ENCODE measurements around the gene SRD5A1. TPM values are rescaled to one million over a fixed set of nuclear protein-coding genes. Genes with fewer than 3 reads are reported as not detected.

The SRD5A1 gene
- total RNA-seq, 5 donors from 2014 or later (not counting 1 experiment from before 2014, with no cell fraction given) = 2.3 to 13.6 (median 9.6) TPM

GRCh38 chr5:6712142-6712576 lies 78.9 kb downstream of the SRD5A1 start:
- Histone ChIP-seq H3K9me3 (no peaks in the 10 kb centered on the region), H3K27me3 (replicated peaks in 1 of 2; ENCODE audit: control insufficient read depth in 2 of 2, extremely low read depth in 1 of 2, insufficient read depth in 2 of 2, low read length in 1 of 2) (peaks cover 0 to 2% of the 10 kb centered on the region in 2 experiments), H3K4me1 (ENCODE audit: control insufficient read depth in 1 of 2, extremely low read depth in 1 of 2, insufficient read depth in 2 of 2, low read length in 2 of 2) (peaks cover 18 to 27% of the 10 kb centered on the region in 2 experiments), H3K36me3 (ENCODE audit: control insufficient read depth in 2 of 2, extremely low read depth in 1 of 2, insufficient read depth in 1 of 2, low read length in 1 of 2) (no peaks in the 10 kb centered on the region), H3K4me3 (ENCODE audit: control insufficient read depth in 1 of 2, extremely low read depth in 1 of 2, low read length in 1 of 2) (peak overlapping the region; percentile 60 to 82), H3K27ac (ENCODE audit: low read length) (peak overlapping the region; percentile 50)
- H3K27ac Mint-ChIP-seq = peak overlapping the region; percentile 79 to 86
- peak overlapping the region; percentile 84 to 86 (median 86) for H3K4me3 Mint-ChIP-seq
- peaks cover 22 to 30% (median 26%) of the 10 kb centered on the region in 3 donors for H3K4me1 Mint-ChIP-seq
- under 1% methylated on average over 36 of the region's 36 CpGs for WGBS (ENCODE audit: insufficient coverage)
- H3K36me3 Mint-ChIP-seq = no peaks in the 10 kb centered on the region
- ATAC-seq (replicated peaks in 1 of 4) (peak in 3 of 4 experiments; percentile 4 to 8 (median 8)), DNase-seq (peak in 20 of 35 experiments; percentile 19 to 58 (median 29))
- H3K27me3 Mint-ChIP-seq = no peaks in the 10 kb centered on the region
- ChIA-PET CTCF (no interaction called here), POLR2A (interaction anchor here in 1 of 2 donors (0.7 kb wide), 1 partner anchor 14 kb away, joined by 3 read pairs; no protein-coding TSS in a partner anchor)
- no peaks in the 10 kb centered on the region for H3K9me3 Mint-ChIP-seq

GRCh38 chr5:6712577-6713273 lies 79.5 kb downstream of the SRD5A1 start:
- peak; percentile 74 to 78 (median 76) for ATAC-seq (replicated peaks in 1 of 4)
- H3K4me3 Mint-ChIP-seq = peak overlapping the region; percentile 84 to 86 (median 86)
- no peaks in the 10 kb centered on the region for H3K9me3 Mint-ChIP-seq
- H3K27me3 ChIP-seq (replicated peaks in 1 of 2; ENCODE audit: control insufficient read depth in 2 of 2, extremely low read depth in 1 of 2, insufficient read depth in 2 of 2, low read length in 1 of 2) = peaks cover 0 to 2% of the 10 kb centered on the region in 2 experiments
- peak in 25 of 35 experiments; percentile 93 to 98 (median 96) for DNase-seq
- H3K27me3 Mint-ChIP-seq = no peaks in the 10 kb centered on the region
- H3K4me3 ChIP-seq (ENCODE audit: control insufficient read depth in 1 of 2, extremely low read depth in 1 of 2, low read length in 1 of 2) = peak overlapping the region; percentile 60 to 82
- no peaks in the 10 kb centered on the region for H3K36me3 Mint-ChIP-seq
- peaks cover 18 to 33% of the 10 kb centered on the region in 2 experiments for H3K4me1 ChIP-seq (ENCODE audit: control insufficient read depth in 1 of 2, extremely low read depth in 1 of 2, insufficient read depth in 2 of 2, low read length in 2 of 2)
- H3K27ac Mint-ChIP-seq = peak overlapping the region; percentile 82 to 86
- no peaks in the 10 kb centered on the region for H3K9me3 ChIP-seq
- H3K4me1 Mint-ChIP-seq = peaks cover 28 to 36% (median 31%) of the 10 kb centered on the region in 3 donors
- WGBS (ENCODE audit: insufficient coverage) = under 1% methylated on average over 75 of the region's 85 CpGs
- ChIA-PET POLR2A (interaction anchor here in 1 of 2 donors (1.0 kb wide), 1 partner anchor 1291 kb away, joined by 3 read pairs; the partner anchor contains the start of gene ICE1), CTCF (interaction anchor here in 1 of 2 donors (0.6 to 1.0 kb wide), 2 partner anchors 25 to 80 kb away, joined by 3 read pairs; partner anchors contain the start of genes NSUN2 and SRD5A1)
- peak overlapping the region; percentile 50 for H3K27ac ChIP-seq (ENCODE audit: low read length)
- no peaks in the 10 kb centered on the region for H3K36me3 ChIP-seq (ENCODE audit: control insufficient read depth in 2 of 2, extremely low read depth in 1 of 2, insufficient read depth in 1 of 2, low read length in 1 of 2)

- H3K36me3 Mint-ChIP-seq = peaks cover 5% of the 10 kb centered on the region
- Histone ChIP-seq H3K36me3 (ENCODE audit: control insufficient read depth in 2 of 2, extremely low read depth in 1 of 2, insufficient read depth in 1 of 2, low read length in 1 of 2) (no peaks in the 10 kb centered on the region), H3K4me3 (ENCODE audit: control insufficient read depth in 1 of 2, extremely low read depth in 1 of 2, low read length in 1 of 2) (peak within 1 kb of the TSS; percentile 60 to 82), H3K27ac (ENCODE audit: low read length) (peak within 1 kb of the TSS; percentile 50), H3K9me3 (no peaks in the 10 kb centered on the region), H3K27me3 (replicated peaks in 1 of 2; ENCODE audit: control insufficient read depth in 2 of 2, extremely low read depth in 1 of 2, insufficient read depth in 2 of 2, low read length in 1 of 2) (peaks cover 0 to 2% of the 10 kb centered on the region in 2 experiments), H3K4me1 (ENCODE audit: control insufficient read depth in 1 of 2, extremely low read depth in 1 of 2, insufficient read depth in 2 of 2, low read length in 2 of 2) (peaks cover 18 to 41% of the 10 kb centered on the region in 2 experiments)
- ATAC-seq (replicated peaks in 1 of 4) = peak in 3 of 4 experiments; percentile 5 to 67 (median 6)
- peak within 1 kb of the TSS; percentile 82 to 86 for H3K27ac Mint-ChIP-seq
- CTCF ChIA-PET = interaction anchor here in 1 of 2 donors (0.6 to 1.0 kb wide), 2 partner anchors 26 to 81 kb away, joined by 3 read pairs; partner anchors contain the start of genes NSUN2 and SRD5A1
- DNase-seq = peak in 13 of 35 experiments; percentile 13 to 99 (median 95)
- no peaks in the 10 kb centered on the region for H3K9me3 Mint-ChIP-seq
- H3K4me1 Mint-ChIP-seq = peaks cover 36 to 44% (median 39%) of the 10 kb centered on the region in 3 donors
- peak within 1 kb of the TSS; percentile 84 to 86 (median 86) for H3K4me3 Mint-ChIP-seq
- under 1% methylated on average over 134 of the region's 174 CpGs for WGBS (ENCODE audit: insufficient coverage)
- POLR2A ChIA-PET = interaction anchor here in 1 of 2 donors (1.0 kb wide), 1 partner anchor 1291 kb away, joined by 3 read pairs; the partner anchor contains the start of gene ICE1
- no peaks in the 10 kb centered on the region for H3K27me3 Mint-ChIP-seq
Measured at GRCh38 chr5:6713274-6714225, 80.3 kb downstream of the SRD5A1 start, which contains the start of gene TENT4A. TSS of gene TENT4A (plus strand) at chr5:6713432. CDS start at chr5:6713984, 552 bp downstream.

DNA sequence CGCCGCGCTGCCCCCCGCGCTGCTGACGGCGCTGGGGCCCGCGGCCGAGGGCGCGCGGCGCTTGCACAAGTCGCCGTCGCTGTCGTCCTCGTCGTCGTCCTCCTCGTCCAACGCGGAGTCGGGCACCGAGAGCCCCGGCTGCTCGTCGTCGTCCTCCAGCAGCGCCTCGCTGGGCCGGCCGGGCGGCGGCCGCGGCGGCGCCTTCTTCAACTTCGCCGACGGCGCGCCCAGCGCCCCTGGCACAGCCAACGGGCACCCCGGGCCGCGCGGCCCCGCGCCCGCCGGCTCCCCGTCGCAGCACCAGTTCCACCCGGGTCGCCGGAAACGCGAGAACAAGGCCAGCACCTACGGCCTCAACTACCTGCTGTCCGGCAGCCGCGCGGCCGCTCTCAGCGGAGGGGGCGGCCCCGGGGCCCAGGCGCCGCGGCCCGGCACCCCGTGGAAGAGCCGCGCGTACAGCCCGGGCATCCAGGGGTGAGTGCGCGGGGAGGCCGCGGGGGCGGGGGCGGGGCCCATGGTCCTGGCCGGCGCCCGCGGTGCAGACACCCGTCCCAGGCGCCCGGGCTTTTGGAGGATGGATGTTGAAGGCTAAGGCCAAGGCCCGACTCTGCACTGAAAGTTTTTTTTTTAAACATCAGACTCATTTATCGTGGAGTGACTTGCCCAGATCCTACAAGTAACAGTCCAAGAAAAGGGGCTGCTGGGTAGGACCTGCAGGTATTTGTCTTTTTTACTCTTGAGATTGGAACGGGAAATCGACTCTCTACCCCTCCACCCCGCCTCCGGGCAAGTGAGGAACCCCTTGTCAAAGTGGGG lies 81.2 kb downstream of the SRD5A1 start:
- Histone ChIP-seq H3K27me3 (replicated peaks in 1 of 2; ENCODE audit: control insufficient read depth in 2 of 2, extremely low read depth in 1 of 2, insufficient read depth in 2 of 2, low read length in 1 of 2) (peaks cover 0 to 2% of the 10 kb centered on the region in 2 experiments), H3K27ac (ENCODE audit: low read length) (peak overlapping the region; percentile 42), H3K9me3 (no peaks in the 10 kb centered on the region), H3K4me1 (ENCODE audit: control insufficient read depth in 1 of 2, extremely low read depth in 1 of 2, insufficient read depth in 2 of 2, low read length in 2 of 2) (peaks cover 18 to 47% of the 10 kb centered on the region in 2 experiments), H3K4me3 (ENCODE audit: control insufficient read depth in 1 of 2, extremely low read depth in 1 of 2, low read length in 1 of 2) (peak overlapping the region; percentile 45 to 75), H3K36me3 (ENCODE audit: control insufficient read depth in 2 of 2, extremely low read depth in 1 of 2, insufficient read depth in 1 of 2, low read length in 1 of 2) (no peaks in the 10 kb centered on the region)
- ChIA-PET POLR2A (no interaction called here), CTCF (no interaction called here)
- H3K4me3 Mint-ChIP-seq = peak overlapping the region; percentile 78 to 89 (median 88)
- H3K9me3 Mint-ChIP-seq = no peaks in the 10 kb centered on the region
- WGBS (ENCODE audit: insufficient coverage) = under 1% methylated on average over 93 of the region's 99 CpGs
- H3K27me3 Mint-ChIP-seq = no peaks in the 10 kb centered on the region
- H3K4me1 Mint-ChIP-seq = peaks cover 45 to 52% (median 47%) of the 10 kb centered on the region in 3 donors
- no peak for ATAC-seq (replicated peaks in 1 of 4)
- H3K36me3 Mint-ChIP-seq = peaks cover 7% of the 10 kb centered on the region
- peak in 12 of 35 experiments; percentile 11 to 45 (median 25) for DNase-seq
- peak overlapping the region; percentile 80 to 88 for H3K27ac Mint-ChIP-seq

DNA sequence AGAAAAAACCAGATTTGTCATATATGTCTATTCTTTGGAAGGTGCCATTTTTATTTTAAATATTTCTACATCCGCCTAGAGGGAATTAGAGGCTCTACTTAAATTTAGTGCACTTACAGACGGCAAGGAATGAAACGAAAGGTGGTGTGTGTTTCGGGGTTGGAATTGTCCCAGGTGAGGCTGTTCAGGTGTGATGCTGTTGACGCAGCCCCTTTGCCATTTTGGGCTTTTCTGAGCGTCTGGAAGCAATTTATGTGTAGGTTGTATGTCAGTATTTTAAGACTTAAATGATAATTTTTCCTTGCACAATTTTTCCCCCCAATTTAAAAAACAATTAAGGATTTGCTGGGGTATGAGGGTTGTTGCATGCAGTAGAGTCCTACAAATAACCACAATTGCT lies 82.0 kb downstream of the SRD5A1 start:
- Mint-ChIP-seq H3K27me3 (no peaks in the 10 kb centered on the region), H3K4me1 (peaks cover 53 to 61% (median 55%) of the 10 kb centered on the region in 3 donors), H3K27ac (peak overlapping the region; percentile 80 to 88), H3K9me3 (no peaks in the 10 kb centered on the region), H3K36me3 (peaks cover 7% of the 10 kb centered on the region), H3K4me3 (peak overlapping the region; percentile 78 to 89 (median 88))
- Histone ChIP-seq H3K27me3 (replicated peaks in 1 of 2; ENCODE audit: control insufficient read depth in 2 of 2, extremely low read depth in 1 of 2, insufficient read depth in 2 of 2, low read length in 1 of 2) (peaks cover 0 to 2% of the 10 kb centered on the region in 2 experiments), H3K36me3 (ENCODE audit: control insufficient read depth in 2 of 2, extremely low read depth in 1 of 2, insufficient read depth in 1 of 2, low read length in 1 of 2) (no peaks in the 10 kb centered on the region), H3K4me1 (ENCODE audit: control insufficient read depth in 1 of 2, extremely low read depth in 1 of 2, insufficient read depth in 2 of 2, low read length in 2 of 2) (peaks cover 18 to 55% of the 10 kb centered on the region in 2 experiments), H3K4me3 (ENCODE audit: control insufficient read depth in 1 of 2, extremely low read depth in 1 of 2, low read length in 1 of 2) (peak overlapping the region; percentile 45 to 75), H3K9me3 (no peaks in the 10 kb centered on the region), H3K27ac (ENCODE audit: low read length) (peak overlapping the region; percentile 42)
- ATAC-seq (replicated peaks in 1 of 4) = no peak
- ChIA-PET CTCF (no interaction called here), POLR2A (no interaction called here)
- no peak for DNase-seq
- 53% methylated on average over 3 of the region's 6 CpGs for WGBS (ENCODE audit: insufficient coverage)
